ENCODE results near the gene CDH10. TPM values are rescaled to one million over a fixed set of nuclear protein-coding genes. Genes with fewer than 3 reads are reported as not detected.

CDH10 gene
- total and polyA plus RNA-seq, 2 of the 4 experiments (the other 2 are of a cell fraction), result 0.18 to 0.21 TPM

DNA sequence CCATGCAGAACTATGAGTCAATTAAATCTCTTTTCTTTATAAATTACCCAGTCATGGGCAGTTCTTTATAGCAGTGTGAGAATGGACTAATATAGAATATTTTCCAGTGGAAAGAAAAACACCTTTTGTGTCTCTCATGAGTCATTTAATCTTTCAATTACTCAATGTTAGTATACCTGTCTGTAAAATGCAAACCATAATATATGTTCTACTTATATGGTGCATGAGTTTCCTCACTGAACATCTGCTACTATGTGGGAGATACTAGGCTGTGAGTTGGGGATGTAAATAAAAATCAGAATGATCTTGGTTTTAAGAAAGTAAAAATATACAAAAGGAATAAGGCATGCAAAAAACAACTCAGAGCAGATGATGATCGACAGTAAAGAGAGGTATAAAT is 15.0 kb downstream of the CDH10 start:
- no peak for TF ChIP-seq CHD1 (IDR thresholded peaks at IDR 0.05; ENCODE audit: low read depth, low read length)
- TF ChIP-seq MXI1 (IDR thresholded peaks at IDR 0.05; ENCODE audit: borderline replicate concordance, low read depth, low read length), result no peak
- no peak for TF ChIP-seq RAD21 (IDR thresholded peaks at IDR 0.05; ENCODE audit: low read length)
- TF ChIP-seq, protein P1, sequence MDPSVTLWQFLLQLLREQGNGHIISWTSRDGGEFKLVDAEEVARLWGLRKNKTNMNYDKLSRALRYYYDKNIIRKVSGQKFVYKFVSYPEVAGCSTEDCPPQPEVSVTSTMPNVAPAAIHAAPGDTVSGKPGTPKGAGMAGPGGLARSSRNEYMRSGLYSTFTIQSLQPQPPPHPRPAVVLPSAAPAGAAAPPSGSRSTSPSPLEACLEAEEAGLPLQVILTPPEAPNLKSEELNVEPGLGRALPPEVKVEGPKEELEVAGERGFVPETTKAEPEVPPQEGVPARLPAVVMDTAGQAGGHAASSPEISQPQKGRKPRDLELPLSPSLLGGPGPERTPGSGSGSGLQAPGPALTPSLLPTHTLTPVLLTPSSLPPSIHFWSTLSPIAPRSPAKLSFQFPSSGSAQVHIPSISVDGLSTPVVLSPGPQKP (IDR thresholded peaks at IDR 0.05; ENCODE audit: borderline replicate concordance, low read depth, low read length), result no peak
- TF ChIP-seq, protein P2, sequence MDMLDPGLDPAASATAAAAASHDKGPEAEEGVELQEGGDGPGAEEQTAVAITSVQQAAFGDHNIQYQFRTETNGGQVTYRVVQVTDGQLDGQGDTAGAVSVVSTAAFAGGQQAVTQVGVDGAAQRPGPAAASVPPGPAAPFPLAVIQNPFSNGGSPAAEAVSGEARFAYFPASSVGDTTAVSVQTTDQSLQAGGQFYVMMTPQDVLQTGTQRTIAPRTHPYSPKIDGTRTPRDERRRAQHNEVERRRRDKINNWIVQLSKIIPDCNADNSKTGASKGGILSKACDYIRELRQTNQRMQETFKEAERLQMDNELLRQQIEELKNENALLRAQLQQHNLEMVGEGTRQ (IDR thresholded peaks at IDR 0.05; ENCODE audit: low read depth, low read length), result no peak
- no peak for TF ChIP-seq MAZ (IDR thresholded peaks at IDR 0.05; ENCODE audit: borderline replicate concordance, low read depth, low read length)
- TF ChIP-seq BHLHE40 (IDR thresholded peaks at IDR 0.05; ENCODE audit: low read depth, low read length), result no peak
- TF ChIP-seq, protein P3, sequence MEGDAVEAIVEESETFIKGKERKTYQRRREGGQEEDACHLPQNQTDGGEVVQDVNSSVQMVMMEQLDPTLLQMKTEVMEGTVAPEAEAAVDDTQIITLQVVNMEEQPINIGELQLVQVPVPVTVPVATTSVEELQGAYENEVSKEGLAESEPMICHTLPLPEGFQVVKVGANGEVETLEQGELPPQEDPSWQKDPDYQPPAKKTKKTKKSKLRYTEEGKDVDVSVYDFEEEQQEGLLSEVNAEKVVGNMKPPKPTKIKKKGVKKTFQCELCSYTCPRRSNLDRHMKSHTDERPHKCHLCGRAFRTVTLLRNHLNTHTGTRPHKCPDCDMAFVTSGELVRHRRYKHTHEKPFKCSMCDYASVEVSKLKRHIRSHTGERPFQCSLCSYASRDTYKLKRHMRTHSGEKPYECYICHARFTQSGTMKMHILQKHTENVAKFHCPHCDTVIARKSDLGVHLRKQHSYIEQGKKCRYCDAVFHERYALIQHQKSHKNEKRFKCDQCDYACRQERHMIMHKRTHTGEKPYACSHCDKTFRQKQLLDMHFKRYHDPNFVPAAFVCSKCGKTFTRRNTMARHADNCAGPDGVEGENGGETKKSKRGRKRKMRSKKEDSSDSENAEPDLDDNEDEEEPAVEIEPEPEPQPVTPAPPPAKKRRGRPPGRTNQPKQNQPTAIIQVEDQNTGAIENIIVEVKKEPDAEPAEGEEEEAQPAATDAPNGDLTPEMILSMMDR (conservative IDR thresholded peaks at IDR 0.05; ENCODE audit: low read depth, low read length), result no peak
- no peak for TF ChIP-seq RFX5 (IDR thresholded peaks at IDR 0.05; ENCODE audit: low read depth, low read length)
- no peak for TF ChIP-seq MAFK (IDR thresholded peaks at IDR 0.05; ENCODE audit: low read depth, low read length)
- Histone ChIP-seq H2AK9ac (replicated peaks; ENCODE audit: low read depth, low read length, poor library complexity) (no peak overlapping the region), H3K27me3 (ENCODE audit: control insufficient read depth, insufficient read depth, low read length) (no peaks in the 10 kb centered on the region), H2BK5ac (ENCODE audit: low read depth, low read length, poor library complexity, severe bottlenecking) (no peak overlapping the region), H3K9ac (ENCODE audit: low read depth, low read length) (no peak overlapping the region), H2AK5ac (ENCODE audit: low read depth, low read length) (no peak overlapping the region), H2BK120ac (ENCODE audit: low read depth, low read length) (no peak overlapping the region), H3K4me1 (ENCODE audit: control insufficient read depth, insufficient read depth, low read length) (no peaks in the 10 kb centered on the region), H3K18ac (ENCODE audit: low read depth, low read length) (no peak overlapping the region), H3K36me3 (ENCODE audit: control insufficient read depth, insufficient read depth, low read length) (no peaks in the 10 kb centered on the region), H4K91ac (ENCODE audit: insufficient read depth, low read depth, low read length) (no peak overlapping the region), H2BK20ac (ENCODE audit: low read depth, low read length) (no peak overlapping the region), H4K5ac (ENCODE audit: low read depth, low read length) (no peak overlapping the region), H3K4ac (ENCODE audit: low read depth, low read length) (no peak overlapping the region), H3K27ac (ENCODE audit: insufficient read depth, low read length) (no peak overlapping the region), H2BK15ac (ENCODE audit: low read depth, low read length) (no peak overlapping the region), H3K4me3 (ENCODE audit: insufficient read depth, low read depth, low read length) (no peak overlapping the region), H4K20me1 (ENCODE audit: insufficient read depth, low read length) (no peaks in the 10 kb centered on the region), H3K56ac (ENCODE audit: extremely low read depth, insufficient read depth, low read length) (no peak overlapping the region), H3K4me2 (ENCODE audit: low read depth, low read length) (no peak overlapping the region), H4K8ac (ENCODE audit: low read depth in 2 of 2, low read length in 2 of 2) (no peak overlapping the region), H2AFZ (replicated peaks; ENCODE audit: low read length, poor library complexity) (no peak overlapping the region), H3K14ac (replicated peaks; ENCODE audit: low read depth, low read length) (no peak overlapping the region), H3K9me1 (ENCODE audit: insufficient read depth, low read length) (no peaks in the 10 kb centered on the region), H3K9me3 (ENCODE audit: control insufficient read depth, insufficient read depth, low read length) (no peaks in the 10 kb centered on the region), H3K79me1 (ENCODE audit: low read depth in 1 of 2, low read length in 2 of 2) (no peaks in the 10 kb centered on the region), H3K23ac (ENCODE audit: low read depth, low read length) (no peak overlapping the region)
- BruUV-seq (replicated peaks), result no TSS peak
- DNase-seq, result no peak
- no peak for ATAC-seq (ENCODE audit: low read depth)
- intact Hi-C loops (cut with micrococcal nuclease) (no loop called here), dilution Hi-C loops (cut with HindIII; ENCODE audit: low sequenced_read_pairs, unreplicated experiment) (no loop called here), in situ Hi-C loops (cut with MboI; ENCODE audit: low sequenced_read_pairs) (no loop called here)
- POLR2A ChIA-PET (ENCODE audit: unreplicated experiment), result no interaction called here
- CTCF ChIA-PET, result no interaction called here
- no CpG with 5 or more reads among the region's 1 CpG for WGBS, 2 experiments (ENCODE audit: extremely low coverage in 2 of 2, insufficient read length in 1 of 2)

All from IMR-90 (cell line).